T-helper 1 cell treated with Interleukin-12 subunit alpha and Interleukin-12 subunit beta and Interleukin-4 antibody, amounts not matched to agents 30 ng/mL and 1 ng/mL, for 36 hours (primary cell): ENCODE data around the gene HS6ST1. TPM values are rescaled to one million over a fixed set of nuclear protein-coding genes. Genes with fewer than 3 reads are reported as not detected.

Source experiments
- intact Hi-C: fragments of 100-400 bp; cut with micrococcal nuclease; formaldehyde crosslinking; loops from one replicate; pipeline ENCODE4 v1.15.1; 2024
- total RNA-seq: library from RNA; stranded (reverse); gene quantifications from 2 replicates; pipeline ENCODE4 v1.2.3, GENCODE V29; 2022

HS6ST1 gene, protein sequence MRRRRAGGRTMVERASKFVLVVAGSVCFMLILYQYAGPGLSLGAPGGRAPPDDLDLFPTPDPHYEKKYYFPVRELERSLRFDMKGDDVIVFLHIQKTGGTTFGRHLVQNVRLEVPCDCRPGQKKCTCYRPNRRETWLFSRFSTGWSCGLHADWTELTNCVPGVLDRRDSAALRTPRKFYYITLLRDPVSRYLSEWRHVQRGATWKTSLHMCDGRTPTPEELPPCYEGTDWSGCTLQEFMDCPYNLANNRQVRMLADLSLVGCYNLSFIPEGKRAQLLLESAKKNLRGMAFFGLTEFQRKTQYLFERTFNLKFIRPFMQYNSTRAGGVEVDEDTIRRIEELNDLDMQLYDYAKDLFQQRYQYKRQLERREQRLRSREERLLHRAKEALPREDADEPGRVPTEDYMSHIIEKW
- 12.4 and 13.0 TPM in 2 replicates for total RNA-seq

DNA sequence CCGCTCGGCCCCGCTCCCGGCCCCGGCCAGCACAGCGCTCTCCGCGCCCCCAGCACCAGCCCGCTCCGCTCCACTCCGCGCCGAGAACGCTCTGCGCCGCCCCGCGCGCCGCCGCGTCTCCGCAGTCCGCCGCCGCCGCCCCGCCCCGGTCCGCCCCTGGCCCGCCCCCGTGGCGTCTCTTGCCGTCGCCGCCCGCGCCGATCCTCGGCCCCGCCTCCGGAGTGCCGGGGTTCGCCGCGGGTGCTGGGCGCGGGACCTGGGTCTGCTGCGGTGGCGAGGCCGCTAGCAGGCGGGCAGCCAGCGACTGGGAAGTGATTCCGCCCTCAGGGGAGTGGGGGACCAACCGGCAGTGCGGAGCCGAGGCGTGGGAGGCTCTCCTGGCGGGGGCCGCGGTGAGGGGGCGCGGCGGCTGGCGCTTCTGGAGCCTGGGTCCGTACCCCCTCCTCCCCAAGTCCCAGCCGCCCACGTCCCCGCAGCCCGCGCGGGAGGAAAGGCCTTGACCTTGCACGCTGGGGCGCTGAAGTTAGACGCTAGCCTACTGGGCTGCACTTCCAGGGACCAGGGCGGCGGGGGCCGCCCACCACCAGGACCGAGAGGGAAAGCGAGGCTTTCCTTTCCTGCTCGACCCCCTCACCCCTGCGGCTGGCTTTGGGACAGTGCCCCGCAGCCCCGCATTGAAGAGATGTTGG is at the start of gene HS6ST1:
Gene HS6ST1, minus strand, starts transcription at position 93 of the 689 bp plus-strand sequence. CDS start 305 bp downstream, outside the sequence.
- intact Hi-C loops, result loop anchor here (1.0 to 10.0 kb wide), 3 partner anchors 291 to 1662 kb away; partner anchors contain the start of genes GYPC, POLR2D and SAP130

DNA sequence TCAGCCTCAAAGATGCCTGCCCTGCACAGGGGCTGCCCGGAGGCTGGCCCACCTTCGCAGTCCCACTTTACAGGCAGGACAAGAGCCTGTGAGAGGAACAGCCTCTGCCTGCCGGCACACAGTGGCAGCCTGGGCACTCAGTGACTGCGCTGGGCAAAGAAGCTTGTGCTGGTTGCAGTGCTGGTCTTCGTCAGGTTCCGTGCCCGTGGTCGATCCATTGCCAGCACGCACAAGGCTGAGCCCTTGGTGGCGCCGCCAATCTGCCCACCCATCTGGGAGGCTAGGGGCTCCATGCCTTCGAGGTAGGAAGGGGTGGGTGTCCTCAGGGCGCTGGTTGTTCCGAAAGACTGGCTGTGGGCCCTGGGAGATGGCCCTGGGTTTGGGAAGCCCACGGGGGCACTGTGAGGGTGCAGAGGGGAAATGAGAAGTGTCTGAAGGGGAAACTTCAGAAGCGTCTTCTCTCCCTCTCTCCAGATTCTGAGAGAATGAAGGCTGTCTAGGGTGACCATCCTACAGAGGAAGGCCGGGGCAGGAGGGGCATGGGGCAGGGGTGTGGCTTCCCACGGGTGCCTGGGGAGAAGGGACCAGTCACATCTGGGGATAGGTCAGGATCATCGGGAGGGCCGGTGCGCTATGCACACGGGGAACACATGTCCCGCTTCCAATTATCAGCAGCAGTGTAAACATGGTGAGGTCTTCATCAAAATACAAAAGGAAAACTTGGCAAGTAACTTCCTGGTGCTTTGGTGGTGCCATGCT is 49.1 kb upstream of the HS6ST1 start:
- intact Hi-C loops, result no loop called here

DNA sequence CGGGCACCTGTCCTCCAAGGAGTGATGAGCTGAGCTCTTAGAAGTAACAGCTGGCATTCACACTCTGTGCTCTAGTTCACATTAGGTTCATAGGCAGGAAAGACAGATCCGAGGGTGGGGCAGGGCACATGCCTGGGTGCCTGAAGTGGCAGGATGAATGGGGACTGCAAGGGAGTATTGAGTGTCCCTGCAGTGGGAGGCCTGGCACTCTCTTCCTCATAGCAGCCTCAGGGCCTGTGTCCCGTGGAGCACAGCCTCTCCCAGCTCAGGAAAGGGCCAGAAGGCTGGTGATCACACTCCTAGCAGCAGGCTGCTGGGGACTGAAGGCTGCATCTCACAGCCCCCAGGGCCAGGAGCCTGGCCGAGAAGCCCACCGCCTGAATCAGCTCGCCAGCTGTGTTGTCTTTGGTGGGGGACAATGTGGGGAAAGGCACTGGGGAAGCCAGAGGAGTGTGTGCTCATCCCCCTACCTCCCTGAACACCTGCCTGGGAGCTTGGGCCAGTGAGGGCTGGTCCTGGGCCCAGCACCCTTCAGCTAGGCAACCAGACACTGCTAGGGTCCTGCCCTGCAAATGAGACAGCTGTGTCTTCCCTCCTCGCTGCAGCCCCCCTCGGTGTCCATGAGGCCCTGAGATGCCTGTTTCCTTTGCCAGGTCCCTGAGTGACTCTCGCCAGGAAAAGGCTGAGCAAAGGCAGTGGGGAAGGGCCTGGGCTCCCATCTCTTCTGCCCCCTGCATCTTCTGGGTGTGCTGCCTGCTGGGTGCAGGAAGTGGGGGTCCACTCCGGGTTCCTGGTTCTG is 48.2 kb upstream of the HS6ST1 start:
- intact Hi-C loops, result no loop called here

DNA sequence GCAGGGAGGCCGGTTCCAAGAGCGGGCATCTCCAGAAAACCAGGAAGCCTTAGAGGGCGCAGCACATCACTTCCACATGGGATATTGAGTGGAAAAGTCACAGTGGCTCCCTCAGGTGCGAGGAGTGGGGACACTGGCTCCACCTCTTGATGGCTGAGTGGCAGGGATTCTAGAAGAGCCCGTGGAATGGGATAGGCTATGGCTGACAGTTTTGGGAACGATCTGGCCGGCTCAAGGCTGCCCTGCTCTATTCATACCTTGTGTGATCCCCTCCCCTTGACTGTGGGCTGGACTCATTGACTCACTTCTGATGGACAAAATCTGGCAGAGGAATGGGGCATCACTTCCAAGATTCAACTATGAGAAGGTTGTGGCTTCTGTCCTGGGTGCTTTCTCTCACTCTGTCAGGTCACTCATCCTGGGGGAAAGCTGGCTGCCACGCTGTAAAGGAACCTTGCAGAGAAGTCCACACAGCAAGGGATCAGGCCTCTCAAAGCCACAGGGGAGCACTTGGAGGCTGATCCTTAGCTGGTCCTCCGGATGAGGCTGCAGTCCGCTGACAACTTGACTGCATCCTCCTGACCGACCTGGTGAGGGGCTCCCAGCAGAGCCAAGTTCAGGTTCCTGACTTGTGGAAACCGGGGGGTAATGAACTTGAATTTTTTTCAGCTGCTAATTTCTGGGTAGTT is 46.7 kb upstream of the HS6ST1 start:
- intact Hi-C loops, result no loop called here

DNA sequence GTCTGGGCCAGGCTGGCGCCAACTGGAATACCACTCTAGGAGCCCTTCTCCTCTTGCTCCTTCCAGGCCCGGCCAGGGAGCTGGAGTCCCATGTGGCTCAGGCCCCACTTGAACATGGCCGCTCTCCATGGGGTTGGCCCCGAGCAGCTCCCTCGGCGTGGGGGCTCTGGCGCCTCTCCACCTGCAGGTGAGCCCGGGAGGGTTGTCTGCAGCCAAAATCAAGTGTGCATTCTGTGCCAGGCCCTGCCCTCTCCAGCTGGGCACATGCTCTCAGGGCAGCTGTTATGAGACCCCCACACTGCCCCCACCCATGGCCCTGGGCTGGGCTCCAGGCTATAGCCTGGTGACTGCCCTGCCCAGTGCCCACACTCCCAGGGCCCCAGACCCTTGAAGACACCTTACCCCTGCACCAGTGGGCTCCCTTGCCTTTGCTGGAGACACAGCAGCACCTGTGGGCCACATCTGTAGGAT is 45.8 kb upstream of the HS6ST1 start:
- intact Hi-C loops, result no loop called here

DNA sequence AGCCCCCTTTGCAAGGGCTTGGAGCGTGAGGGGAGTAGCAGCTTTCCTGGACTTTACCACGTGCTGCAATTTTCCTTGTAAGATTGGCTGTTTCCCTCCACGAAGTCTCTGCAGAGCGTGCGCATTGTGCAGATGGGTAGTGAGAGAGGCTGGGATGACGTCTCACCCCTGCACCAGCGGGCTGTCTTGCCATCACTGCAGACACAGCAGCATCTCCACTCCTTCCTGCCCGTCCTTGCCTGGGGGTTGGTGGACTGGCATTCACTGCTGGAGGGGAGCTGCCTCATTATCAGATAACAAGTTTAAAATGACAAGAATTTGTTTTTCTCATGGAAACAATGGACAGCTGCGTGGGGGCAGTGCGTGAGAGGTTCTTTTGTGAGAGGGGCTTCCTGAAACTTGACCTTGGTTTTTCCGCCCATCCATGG is 45.3 kb upstream of the HS6ST1 start:
- intact Hi-C loops, result no loop called here

DNA sequence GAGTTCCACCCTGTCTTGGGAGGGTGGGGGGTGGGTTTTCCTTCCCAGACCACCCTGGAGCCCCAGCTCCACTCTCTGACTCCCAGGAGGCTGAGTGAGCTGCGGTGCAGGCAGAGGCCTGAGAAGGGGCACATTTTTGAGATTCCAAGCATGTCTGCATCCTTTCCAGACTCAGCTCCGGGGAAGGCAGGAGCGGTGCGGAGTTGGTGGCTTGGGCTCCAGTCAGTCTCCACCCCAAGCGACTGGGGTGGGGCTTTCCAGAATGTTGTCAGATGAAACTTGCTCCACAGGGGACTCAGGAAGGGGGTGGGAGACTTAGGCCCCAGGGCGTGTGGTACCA is 44.2 kb upstream of the HS6ST1 start:
- intact Hi-C loops, result no loop called here

DNA sequence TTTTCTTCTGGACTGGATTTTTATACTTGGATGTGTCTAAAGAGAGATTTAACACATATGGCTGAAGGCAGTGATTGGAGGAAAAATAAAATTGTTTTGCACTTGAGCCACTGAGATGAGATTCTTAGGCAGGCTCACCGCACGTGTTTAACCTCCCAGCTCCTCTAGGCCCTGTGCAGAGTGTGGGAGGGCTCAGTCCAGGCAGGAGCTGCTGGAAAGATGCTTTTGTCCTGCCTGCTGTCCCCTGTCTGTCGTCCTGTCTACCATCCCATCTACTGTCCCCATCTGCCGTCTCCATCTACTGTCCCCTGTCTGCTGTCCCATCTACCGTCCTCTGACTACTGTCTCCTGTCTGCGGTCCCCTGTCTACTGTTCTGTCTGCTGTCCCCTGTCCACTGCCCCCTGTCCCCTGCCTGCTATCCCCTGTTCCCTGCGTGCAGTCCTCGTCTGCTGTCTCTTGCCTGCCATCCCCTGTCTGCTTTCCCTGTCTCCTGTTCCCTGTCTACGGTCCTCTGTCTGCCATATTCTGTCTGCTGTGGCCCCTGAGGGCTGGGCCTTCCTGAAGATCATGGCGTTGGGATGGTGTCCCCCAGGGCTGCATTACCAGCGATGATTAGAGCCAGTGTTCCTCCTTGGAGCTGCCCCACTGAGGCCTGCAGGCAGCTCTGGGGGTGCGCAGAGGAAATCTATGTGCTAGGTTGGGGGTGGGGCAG is 43.7 kb upstream of the HS6ST1 start:
- intact Hi-C loops, result no loop called here

DNA sequence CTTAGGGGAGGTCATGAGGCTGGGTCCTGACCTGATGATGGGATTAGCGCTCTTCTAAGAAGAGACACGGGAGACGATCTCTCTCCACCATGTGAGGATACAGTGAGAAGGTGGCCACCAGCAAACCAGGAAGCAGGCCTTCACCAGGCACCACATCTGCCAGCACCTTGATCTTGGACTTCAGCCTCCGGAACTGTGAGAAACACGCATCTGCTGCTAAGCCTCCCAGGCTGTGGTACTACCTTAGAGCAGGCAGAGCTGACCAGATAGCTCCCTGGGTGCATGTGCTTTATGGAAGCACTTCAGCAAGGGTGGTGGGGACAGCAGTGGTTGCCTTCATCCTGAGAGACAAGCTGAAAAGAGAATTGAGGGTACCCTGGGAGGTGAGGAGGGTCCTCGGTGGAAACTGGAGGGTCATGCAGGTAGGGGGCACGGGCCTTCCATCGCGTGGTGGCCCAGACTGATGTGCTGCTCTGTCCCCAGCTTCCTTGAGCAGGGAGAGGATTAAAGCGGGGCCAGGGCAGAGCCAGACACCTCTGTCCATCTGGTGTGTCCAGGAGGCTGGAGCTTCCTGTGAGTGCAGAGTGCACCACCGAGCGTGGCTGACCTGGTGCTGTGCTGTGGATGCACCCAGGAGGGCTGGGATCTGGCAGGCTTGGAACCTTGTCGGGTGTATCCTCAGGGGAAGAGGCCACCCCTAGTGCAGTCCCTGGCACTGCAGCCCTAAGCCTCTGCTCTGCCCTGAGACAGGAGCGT is 42.9 kb upstream of the HS6ST1 start:
- intact Hi-C loops, result no loop called here

DNA sequence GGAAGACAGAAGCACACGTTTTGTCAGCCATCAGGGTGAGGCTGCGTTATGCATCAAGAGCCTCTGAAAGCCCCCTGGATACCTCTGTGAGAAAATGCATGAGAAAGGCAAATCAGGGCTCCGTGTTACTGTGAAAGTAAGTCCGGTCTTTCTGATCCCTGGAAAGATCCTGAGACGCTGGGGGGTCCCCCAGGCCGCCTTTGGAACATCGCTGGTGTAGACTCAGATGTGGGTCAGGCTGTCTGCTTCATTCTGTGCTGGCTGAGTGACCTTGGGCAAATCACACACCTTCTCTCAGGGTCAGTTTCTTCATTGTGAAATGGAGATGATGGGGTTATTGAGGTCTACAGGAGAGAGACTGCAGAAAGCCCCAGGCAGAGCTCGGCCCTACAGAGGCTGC is 42.0 kb upstream of the HS6ST1 start:
- intact Hi-C loops, result no loop called here

DNA sequence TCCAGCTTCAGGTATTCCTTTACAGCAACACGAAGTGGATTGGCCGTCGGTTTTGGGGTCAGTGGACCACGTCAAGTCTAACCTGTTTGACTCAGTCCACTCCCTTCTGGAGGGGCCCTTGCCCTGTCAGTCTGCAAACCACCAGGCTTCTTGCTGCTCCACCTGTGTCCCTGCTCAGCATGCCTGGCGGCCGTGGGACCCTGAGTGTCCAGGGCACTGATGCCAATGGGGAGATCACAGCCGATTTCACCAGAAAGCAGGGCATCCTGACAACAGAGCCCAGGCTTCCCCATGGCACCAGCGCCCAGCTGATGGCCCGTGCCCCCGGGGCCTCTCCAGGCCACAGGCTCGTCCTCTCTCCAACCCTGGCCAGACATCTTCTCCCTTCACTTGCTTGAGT is 41.2 kb upstream of the HS6ST1 start:
- intact Hi-C loops, result no loop called here

DNA sequence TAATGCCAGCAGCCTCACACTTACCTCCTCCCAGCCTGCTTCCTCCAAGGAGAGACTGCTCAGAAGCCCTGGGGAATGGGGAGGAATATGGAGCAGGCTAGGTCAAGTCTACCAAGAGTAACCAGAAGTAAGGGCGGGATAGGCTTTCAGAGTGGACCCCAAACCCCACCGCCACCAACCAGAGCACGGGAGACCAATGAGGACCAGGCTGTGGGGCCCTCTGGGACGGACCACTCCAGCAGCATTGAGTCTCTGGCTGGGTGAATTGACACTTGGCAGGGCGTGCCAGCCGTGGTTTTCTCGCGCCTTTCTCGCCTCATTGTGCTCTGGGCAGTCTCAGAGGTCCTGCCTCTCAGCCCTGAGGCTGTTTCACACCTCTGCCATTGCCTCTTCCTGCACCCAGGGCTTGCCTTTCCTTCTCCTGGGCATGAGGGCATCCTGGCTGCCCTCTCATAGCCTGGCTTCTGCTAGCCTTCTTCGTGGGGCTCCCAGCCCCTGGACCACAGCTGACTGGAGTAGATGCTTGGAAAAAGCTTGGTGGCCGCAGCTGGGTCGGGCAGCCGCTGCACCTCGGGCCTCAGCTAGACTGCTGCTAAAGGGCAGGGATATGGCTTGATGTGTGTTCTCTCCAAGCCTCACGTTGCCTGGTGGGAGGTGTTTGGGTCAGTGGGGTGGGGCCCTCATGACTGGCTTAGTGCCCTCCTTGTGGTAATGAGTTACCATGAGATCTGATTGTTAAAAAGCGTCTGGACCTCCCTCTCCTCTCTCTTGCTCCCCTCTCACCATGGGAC is 40.5 kb upstream of the HS6ST1 start:
- intact Hi-C loops, result no loop called here

DNA sequence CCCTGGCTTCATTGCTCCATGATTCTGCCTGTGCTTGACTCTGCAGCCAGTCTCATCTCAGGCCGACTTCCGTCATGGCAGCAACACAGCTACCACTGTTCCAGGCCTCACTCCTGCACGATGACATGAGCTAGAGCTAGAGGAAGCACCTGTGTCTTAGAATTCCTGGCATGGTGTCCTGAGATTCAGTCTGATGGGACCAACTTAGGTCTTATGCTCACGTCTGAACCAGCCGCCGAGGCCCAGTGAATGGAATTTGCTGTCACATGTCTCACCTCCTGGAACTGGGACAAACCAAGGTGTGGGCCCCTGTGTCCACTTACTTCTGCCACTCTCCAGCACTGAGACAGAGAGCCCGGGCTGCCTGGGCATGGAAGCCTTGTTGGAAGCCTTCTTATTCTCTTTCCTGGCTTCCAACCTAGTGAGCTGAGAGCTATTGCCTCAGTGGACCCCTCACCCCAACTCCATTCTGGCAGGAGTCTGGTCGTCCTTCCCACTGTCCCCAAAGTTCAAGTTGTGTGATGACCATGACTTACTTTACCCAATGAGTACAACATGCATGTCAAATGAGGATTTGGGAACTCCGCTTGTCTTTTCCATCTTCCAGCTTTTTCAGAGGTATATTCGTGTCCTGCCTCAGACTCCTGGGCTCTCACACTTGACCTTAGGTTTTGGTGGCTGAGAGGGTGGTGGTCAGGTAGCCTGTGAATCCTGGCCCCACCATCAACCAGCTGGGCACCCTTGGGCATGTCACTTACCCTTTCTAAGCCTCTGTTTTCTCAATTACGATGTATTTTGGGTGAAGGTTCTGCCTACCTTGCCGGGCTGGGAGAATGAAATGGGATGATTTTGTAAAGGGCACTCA is 39.1 kb upstream of the HS6ST1 start:
- intact Hi-C loops, result no loop called here

DNA sequence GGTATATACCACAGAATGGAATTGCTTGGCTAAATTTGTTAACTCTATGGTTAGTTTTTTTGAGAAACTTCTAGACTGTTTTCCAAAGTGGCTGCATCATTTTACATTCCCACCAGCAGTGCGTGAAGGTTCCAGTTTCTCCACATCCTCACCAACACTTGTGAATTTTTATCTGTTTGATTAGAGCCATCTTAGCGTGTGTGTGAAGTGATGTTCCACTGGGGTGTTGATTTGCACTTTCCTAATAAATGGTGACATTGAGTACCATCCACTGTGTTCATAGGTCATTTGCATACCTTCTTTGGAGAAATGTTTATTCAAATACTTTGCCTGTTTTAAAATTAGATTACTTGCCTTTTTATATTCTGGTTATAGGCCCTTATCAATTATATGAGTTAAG is 37.5 kb upstream of the HS6ST1 start:
- intact Hi-C loops, result no loop called here

DNA sequence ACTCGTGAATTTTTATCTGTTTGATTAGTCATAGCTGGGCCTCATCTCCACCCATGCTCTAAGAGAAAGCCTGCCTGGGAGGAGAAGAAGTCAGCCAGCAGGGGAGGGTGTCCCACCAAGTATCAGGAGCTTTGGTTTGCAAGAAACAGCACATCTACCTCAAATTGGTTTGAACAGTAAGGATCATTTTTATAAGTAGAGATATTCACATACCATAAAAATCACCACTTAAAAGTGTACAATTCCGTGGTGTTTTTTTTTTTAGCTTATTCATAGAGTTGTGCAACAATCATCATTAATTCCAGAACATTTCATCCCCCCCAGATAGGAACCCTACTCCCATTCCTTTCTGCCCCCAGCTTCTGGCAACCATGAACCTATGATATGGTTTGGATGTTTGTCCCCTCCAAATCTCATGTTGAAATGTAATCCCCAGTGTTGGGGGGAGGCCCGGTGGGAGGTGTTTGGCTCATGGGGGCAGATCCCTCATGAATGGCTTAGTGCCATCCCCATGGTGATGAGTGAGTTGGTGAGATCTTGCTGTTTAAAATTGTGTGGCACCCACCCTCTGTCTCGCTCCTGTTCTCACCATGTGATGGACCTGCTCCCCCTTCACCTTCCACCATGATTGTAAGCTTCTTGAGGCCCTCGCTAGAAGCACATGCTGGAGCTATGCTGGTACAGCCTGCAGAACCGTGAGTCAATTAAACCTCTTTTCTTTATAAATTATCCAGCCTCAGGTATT is 36.2 kb upstream of the HS6ST1 start:
- intact Hi-C loops, result no loop called here

DNA sequence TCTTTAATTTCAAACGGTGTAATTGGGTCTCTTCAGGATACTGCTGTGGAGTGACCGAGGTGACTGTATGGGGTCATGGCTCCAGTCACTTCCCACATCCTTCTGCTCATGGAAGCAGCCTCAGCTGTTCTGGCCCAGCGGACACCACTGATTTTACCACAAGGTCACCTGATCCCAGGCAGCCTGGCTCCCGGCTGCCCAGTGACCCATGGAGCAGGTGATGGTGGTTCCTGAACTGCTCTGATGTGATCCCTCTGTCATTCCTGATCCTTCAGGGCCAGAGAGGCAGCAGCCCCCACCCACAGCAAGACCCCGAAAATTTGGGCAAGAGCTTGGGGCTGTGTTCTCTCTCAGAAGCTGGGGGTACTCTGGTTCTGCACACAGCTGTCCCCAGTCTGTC is 35.5 kb upstream of the HS6ST1 start:
- intact Hi-C loops, result no loop called here

DNA sequence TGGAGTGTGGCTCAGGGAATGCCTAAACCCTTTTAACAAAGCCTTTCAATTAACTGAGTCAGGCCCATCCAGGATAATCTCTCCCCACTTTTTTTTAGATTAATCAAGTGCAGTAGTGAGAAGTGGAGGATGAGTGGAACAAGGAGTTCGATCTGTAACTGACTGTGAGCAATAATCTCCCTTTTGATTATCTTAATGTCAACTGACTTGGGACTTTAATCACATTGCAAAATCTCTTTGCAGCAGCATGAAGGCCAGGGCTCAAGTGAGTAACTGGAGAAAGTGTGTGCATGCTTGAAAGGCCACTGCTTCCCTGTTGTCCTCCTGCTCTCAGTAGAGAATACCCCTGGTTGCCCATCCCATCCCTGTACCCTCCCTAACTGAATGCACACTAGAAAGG is 32.1 kb upstream of the HS6ST1 start:
- intact Hi-C loops, result no loop called here
